CD4-positive, alpha-beta T cell treated with Interleukin-4 for 4 hours (primary cell): ENCODE measurements around the gene CFAP206.
"Not testable (repeated sequence)": the region's sequence is repeated elsewhere in the genome, so short reads cannot be mapped to it uniquely, and the experiment has no call there.

ENCODE experiments used
- DNase-seq: peaks from one replicate; pipeline ENCODE4 v3.0.0-alpha.2; 2020

The CFAP206 gene

DNA sequence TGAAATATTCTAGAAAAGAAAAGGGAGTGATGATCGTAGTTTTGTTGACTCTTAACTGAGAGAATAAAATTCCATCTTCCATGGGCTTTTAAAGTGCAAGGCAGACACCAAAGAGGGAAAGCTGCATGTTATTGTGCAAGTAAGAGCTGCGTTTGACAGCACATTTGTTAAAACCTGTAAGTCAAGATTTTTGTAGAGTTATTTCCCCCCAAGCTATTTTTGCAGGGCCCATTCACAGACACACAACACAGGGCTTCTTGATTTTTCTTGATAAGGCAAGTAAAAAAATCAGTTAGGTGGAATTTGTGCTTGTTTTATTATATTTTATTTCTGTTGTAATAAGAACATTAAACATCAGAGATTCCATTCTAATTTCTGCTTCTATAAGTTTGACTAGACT is 13.8 kb downstream of the CFAP206 start:
- no peak for DNase-seq

DNA sequence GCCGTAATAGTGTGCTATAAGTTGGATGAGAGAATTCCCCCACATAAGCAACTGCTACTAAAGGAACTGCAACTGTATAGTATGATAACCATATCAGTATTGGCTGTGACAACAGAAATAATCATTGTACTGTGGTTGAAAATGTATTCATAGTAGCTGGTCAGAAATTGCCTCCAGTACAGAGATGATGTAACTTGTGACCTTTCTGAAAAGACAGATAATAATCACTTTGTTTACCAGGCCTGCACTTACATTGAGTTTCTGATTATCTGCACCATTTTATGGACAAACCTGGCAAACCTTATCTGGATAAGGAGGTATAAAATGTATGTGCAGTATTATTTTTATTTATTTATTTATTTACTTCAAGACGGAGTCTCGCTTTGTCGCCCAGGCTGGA is 19.0 kb downstream of the CFAP206 start:
- DNase-seq = no peak

DNA sequence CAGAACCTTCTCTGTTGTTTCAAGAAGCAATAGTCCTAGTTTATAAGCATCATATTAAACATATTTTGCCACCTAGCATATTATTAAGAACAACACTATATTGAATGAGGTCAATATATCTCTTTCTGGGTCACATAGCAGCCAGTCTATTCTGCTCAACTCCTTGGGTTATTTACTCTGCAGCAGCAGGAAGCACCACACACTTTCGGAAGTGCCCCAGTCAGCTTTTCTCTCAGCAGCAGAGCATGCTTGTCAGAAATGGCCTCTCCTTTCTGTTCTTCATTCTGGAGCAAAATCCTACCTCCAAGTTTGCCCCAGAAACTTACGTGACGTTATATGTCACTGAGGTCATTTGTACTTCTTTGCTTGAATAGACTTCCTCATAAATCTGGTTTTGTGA is 22.7 kb downstream of the CFAP206 start:
- DNase-seq = no peak

DNA sequence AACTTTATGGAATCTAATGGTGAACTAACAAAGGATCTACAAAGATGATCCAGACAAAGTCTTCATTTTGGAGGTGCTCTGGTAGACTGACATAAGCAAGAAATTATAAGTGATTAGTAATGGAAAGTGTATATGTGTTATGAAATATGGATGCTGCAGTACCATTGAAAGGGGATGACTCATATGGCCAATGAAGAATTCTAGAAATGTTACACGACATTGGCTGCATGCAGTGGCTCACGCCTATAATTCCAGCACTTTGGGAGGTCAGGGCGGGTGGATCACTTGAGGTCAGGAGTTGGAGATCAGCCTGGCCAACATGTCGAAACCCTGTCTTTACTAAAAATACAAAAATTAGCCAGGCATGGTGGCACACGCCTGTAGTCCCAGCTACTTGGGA is 23.5 kb downstream of the CFAP206 start:
- DNase-seq = no peak

DNA sequence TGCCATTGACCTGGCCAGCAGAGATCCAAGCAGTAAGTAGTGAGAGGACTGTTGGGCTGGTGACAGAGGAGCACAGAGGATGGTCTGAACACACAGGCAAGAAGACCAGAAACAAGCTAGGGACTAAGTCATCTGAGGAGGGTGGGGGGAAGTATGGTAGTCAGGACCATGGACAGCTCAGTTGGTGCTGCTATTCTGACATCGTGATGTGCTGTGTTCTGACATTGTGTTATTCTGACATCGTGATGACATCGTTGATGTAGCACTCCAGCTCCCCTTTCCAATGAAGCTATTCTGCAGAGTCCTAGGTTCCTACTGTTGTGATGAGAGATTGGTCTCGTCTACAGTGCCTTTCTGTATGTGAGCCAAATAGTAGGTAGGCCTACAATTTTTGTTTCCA is 28.7 kb downstream of the CFAP206 start:
- DNase-seq = peak; percentile 36

DNA sequence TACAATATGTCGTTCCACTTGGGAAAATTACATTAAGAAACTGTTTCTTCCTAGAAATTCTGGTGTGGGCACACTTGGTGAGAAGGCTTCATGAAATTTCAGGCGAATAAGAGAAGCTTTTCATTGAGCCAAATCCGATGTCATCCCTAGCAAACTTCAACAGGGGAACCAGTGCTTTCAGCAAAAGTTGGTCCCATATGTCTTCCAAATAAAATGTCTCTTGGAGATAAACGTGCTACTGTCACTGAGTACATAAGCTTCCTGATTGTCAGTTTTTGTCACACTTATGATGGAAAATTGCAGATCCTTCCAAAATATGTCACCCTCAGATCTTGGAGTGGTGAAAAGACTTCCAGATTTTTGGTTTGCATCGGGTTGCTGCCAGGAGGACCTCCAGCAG is 33.9 kb downstream of the CFAP206 start:
- DNase-seq = no peak

DNA sequence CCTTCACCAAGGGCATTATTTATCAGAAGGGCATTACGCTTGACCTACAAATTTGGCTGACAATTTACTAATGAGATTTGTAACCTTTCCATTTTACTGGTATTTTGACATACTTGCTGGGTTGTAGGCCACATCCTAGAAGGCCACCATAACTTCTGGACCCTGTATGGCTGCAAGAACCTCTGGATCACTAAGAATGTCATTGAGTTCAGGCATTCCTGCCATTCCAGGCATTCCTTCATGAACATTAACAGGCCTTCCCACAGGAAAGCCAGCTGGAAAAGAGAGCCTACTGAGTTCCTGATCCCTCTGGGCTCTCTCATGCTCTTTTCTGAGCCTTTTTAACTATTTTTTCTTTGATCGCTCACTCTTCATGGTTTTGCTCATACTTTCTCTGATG is 36.6 kb downstream of the CFAP206 start:
- no peak for DNase-seq

DNA sequence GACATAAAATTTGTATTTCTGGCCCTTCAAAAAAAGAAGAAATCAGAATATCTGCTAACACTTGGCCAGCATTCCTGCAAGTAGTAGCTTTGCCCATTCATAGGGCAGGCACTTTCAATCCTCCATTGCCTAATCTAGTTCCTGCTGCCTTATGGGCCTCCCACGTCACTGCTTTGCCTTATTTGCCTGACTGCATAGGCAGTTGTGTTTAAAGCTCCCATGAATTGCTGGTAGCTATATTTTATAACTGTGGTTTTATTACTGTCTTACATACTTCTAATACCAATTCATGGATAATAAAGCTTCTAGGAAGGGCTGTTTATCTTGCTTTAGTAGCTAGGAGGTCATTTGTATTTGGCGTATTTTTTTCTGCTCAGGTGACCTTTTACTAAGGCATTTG is 57.3 kb downstream of the CFAP206 start:
- no peak for DNase-seq

DNA sequence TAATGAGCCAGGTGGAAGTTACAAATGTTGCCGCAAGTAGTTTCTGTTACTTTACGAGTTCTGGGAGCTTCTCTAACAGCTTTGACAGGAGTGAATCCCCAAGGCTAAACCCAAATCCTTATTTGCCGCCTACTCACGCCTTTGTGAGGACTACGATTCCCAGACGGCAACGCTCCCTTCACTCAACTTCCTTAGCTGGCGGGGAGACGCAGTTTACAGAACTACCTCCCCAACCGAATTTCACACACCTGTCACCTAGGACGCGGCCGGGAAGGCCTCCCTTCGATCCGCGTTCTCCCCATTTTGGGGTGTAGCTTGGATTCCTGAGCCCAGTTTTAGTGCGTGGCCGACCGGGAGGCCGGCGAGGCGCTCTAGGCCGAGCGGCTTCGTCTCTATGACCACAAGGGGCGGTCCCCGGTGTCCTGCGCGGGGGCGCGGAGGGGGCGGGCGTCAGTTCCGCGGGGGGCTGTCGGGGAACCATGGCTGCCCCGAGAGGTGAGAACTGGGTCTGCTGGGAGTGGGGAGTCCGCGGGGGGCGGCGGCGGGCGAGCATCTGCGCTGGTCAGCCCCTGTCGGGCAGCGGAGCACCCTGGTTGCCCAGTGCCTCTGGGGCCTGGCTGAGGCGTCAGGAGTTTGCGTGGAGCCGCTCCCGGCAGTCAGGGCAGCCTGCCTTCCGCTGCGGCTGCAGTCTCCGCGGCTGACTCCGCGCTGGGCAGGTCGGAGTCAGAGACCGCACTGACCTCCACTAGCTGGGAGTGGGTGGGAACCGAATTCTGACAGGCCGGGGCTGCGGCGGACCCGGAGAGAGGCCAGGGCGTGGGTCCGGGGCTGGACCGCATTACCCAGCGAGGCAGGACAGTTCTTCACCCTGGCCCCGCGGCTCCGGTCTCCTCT is 65.0 kb downstream of the CFAP206 start, which contains the start of gene SLC35A1:
TSS of gene SLC35A1 (plus strand) at position 450 of the 894 bp plus-strand sequence. CDS start at position 480, 30 bp downstream.
- peak; percentile 80 for DNase-seq

DNA sequence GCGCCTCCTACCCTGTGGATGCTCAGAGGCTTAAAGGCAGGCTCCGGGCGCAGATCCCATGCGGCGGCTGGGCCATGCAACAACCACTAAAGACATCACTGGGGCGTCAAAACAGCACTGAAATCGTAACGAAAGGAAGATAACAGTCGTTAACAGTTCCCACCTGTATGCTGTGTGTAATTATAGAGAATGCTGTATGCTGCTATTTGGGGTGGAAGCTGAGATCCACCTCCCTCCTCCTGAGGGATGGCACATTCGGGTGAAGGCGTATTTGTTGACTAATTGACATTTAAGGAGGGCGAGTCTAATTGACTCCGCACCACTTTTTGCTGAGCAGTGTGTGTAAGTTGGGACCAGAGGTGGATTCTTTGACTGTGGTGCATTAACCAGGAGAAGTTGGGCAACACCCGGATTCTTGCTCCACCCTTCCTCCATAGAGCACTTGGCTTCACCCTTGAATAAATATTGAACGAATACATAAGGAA is 65.7 kb downstream of the CFAP206 start:
- peak; percentile 48 for DNase-seq

DNA sequence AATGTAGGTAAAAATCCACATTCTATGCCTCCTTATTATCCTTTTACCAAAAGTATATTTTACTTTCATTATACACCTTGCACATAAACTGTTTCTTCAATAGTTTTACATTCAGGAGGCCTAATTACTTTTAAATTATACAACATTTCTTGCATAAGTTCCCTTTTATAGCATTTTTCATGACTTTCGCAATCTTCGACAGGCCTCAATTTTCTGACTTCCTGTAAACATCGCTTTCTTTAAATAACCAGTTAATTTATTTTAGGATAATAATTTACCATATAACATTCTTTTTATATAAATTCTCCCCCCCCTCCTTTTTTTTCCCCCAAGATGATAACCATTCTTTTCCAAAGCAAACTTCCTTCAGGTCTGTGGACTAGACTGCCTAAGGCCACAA is 74.2 kb downstream of the CFAP206 start:
- DNase-seq = no peak

DNA sequence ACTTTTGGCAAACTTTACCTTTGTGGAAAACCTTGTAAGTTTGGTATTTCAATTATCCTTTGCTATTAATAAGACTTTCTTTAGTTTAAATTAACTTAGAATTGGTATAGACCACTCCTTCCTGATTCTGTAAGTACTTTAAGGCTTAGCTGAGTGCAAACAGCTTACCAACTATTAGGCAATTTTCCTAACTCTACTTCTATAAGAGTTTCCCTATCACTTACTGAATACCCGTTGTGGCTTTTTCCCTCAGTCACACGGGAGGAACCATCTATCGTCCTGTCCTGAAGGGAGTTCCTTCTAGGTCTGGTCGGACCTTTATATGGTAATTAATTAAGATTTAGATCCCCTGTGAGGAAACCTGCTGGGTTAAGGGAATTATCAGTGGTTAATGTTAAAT is 74.6 kb downstream of the CFAP206 start:
- peak; percentile 1 for DNase-seq

DNA sequence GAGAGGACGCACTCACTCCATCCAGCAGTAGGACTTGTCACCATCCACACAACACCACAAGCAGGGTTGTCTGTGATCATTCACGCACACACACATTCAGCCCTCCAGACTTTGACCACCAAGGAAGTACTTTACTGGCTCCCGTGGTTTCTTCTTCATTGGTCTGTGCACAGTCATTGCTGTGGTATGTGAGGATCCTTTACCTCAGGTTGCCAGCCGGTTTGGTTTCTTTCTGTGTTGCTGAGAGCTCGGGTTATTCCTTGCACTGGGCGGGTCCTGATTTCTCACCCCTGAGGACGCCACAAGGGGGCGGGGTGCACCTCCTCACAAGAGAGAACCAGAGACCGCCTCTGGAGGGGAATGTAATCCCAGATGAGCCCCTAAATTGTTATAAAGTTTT is 76.2 kb downstream of the CFAP206 start:
- DNase-seq = no peak

DNA sequence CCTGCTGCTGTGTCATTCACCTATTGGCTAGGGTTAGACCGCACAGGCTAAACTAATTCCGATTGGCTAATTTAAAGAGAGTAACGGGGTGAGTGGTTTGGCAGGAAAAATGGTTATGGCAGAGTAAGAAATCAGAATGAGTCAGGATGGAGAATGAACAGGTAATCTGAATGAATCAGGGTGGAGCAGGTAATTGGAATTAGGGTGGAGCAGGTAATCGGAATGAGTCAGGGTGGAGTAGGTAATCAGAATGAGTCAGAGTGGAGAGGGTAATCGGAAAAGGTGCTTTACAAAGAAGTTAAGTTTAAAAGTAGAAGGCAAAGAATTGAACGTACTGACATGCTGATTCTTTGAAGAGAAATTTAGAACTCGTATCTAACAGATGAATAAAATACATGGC is 76.7 kb downstream of the CFAP206 start:
- no peak for DNase-seq

DNA sequence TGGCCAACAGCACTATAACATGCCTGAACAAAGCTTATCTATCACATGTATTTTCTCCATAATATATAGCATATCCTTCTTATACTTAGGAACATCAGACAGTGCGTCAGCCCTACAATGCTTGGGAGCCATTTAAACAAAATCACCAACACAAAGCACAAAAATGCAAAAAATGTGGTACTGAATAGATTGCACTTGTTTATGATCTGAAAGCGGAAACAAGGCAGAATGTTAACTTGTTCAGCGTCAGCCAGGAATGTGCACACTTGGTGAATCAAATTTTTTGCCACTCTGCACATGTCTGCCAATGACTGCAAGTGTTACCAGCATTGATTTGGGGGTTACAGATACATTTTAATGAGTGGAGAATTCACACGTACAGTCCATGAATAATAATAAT is 79.8 kb downstream of the CFAP206 start:
- no peak for DNase-seq

DNA sequence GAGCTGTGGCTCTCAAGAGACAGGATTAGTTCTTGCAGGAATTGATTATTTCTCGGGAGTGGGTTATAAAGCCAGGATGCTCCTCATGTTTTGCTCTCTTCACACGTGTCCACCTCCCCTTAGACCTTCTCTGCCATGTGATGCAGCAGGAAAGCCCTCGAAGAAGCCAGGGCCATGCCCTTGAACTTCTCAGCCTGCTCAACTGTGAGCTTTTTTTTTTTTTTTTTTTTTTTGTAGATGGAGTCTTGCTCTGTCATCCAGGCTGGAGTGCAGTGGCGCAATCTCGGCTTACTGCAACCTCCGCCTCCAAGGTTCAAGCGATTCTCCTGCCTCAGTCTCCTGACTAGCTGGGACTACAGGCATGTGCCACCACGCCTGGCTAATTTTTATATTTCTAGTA is 81.6 kb downstream of the CFAP206 start:
- DNase-seq = not testable (repeated sequence)

DNA sequence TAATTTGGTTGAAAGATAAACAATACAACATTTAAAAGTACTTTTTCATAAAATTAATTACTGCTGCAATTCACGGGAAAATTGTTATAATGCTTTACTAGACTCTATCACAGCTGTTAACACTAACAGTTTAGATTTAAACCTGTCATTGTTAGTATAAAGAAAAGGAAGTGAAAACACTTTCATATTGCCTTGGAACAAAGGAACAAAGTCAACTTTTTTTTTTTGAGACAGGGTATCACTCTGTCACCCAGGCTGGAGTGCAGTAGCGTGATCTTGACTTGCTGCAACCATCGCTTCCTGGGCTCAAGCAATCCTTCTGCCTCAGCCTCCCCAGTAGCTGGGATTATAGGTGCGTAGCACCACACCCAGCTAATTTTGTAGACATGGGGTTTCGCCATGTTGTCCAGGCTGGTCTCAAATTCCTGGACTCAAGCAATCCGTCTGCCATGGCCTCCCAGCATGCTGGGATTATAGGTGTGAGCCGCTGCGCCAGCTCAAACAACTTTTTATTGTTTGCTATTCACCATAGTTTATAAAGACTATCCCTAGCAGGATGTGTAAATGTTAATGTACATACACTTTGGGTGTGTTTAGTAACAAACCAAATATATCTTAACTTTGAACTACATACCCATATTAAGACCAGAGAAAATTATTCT is 87.1 kb downstream of the CFAP206 start:
- DNase-seq = no peak

DNA sequence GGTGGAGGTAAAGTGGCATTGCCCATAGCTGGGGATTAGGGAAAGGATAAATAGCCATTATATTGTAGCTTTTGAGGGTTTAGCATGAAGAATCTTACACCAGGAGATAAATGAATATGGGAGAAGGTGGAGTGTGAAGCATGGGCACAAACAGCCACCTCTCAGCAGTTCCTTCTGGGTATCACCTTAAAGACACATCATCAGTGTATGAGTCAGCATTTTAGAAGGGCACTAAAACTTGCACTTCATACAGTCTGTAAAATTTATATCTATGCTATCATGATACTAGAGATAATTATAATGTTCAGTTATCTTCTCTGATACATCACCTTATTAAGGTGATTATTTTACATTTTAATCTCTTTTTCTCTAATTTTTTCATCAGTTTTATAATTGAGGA is 90.3 kb downstream of the CFAP206 start:
- DNase-seq = no peak

DNA sequence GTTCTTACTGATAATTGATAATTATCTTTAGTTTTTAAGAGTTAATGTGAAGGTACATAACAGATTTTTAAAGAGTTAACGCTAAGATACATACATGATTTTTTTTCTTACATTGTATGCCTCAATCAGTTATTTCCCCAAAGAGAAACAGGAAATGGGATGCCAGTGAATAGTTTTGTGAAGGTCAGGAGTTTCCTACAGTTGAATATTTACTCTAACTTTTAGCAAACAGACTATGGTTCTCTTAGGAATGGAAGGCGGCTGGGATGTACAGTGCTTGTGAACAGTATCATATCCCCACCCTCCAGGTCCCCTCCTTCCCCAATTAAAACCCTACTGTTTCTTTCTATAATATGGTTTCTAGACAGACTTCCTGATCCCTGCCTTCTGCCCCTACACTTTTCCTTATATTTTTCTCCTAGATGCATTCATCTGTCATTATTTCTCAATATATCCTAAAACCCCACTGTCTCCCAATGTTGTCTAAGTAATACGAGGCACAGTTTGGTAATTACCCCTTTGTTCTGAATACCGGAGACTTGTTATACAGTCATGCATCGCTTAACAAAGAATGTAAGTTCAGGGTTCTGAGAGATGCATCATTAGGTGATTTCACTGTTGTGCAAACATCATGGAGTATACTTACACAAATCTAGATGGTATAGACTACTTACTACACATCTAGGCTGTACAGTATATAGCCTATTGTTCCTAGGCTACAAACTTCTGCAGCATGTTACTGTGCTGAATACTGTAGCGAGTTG is 94.2 kb downstream of the CFAP206 start:
- DNase-seq = no peak

DNA sequence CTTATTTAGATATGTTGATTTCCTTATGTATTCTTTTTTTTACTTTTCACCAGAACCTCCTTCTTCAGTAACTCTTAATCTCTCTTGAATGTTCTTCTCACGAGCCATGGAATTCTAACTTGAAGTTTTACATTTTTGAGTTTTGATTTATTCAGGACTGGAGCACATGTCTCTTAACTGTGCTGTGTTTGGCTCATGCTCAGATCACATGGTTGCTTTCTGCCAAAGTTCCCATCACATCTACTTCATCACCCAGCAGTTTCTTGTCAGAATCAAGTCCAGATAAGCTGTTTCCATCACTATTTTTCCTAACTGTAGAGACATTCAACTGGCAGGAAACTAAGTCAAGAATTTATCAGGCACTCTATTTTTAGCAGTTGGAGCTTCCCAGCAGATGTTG is 96.7 kb downstream of the CFAP206 start:
- DNase-seq = no peak
